NOMO-1 treated with DMSO at 0.1 percent for 48 hours (cell line): ENCODE results near the gene IFNK.

Source experiments
- DNase-seq: peaks from one replicate; lab custom pipeline; 2025; ENCODE audit not compliant: unreplicated experiment; lab: John Stamatoyannopoulos, UW

The IFNK gene

GRCh38 chr9:27510780-27511179, 13.3 kb upstream of the IFNK start:
- DNase-seq, result no peak

GRCh38 chr9:27511771-27512170, 12.3 kb upstream of the IFNK start:
- DNase-seq, result no peak

- no peak for DNase-seq
Measured at GRCh38 chr9:27514551-27514950, 9.5 kb upstream of the IFNK start.

- no peak for DNase-seq
Measured at GRCh38 chr9:27518006-27518405, 6.1 kb upstream of the IFNK start.

- DNase-seq, result no peak
Measured at GRCh38 chr9:27518809-27519208, 5.3 kb upstream of the IFNK start.

GRCh38 chr9:27519466-27520465, 4.3 kb upstream of the IFNK start:
- DNase-seq, result no peak

GRCh38 chr9:27520986-27521385, 3.1 kb upstream of the IFNK start:
- no peak for DNase-seq

- no peak for DNase-seq
Measured at GRCh38 chr9:27523141-27523540, 949 bp upstream of the IFNK start.

GRCh38 chr9:27527702-27528075, 3.6 kb downstream of the IFNK start:
- DNase-seq, result no peak

- DNase-seq, result no peak
Measured at GRCh38 chr9:27528076-27528885, 4.2 kb downstream of the IFNK start.

- no peak for DNase-seq
Measured at GRCh38 chr9:27528886-27529315, 4.8 kb downstream of the IFNK start.

- DNase-seq, result no peak
Measured at GRCh38 chr9:27529316-27530278, 5.5 kb downstream of the IFNK start, which contains the start of gene MOB3B. Gene MOB3B (minus strand): TSS chr9:27529814. CDS start chr9:27455550, 74,264 bp downstream.

GRCh38 chr9:27530915-27531755, 7.0 kb downstream of the IFNK start:
- no peak for DNase-seq

GRCh38 chr9:27532046-27532445, 8.0 kb downstream of the IFNK start:
- no peak for DNase-seq

GRCh38 chr9:27533311-27533710, 9.2 kb downstream of the IFNK start:
- DNase-seq, result no peak

- no peak for DNase-seq
Measured at GRCh38 chr9:27534131-27534530, 10.0 kb downstream of the IFNK start.

GRCh38 chr9:27534658-27535209, 10.6 kb downstream of the IFNK start:
- no peak for DNase-seq

GRCh38 chr9:27535701-27536118, 11.6 kb downstream of the IFNK start:
- DNase-seq, result no peak

GRCh38 chr9:27536168-27536567, 12.1 kb downstream of the IFNK start:
- no peak for DNase-seq
